Neural cell (in vitro differentiated cells): Measurements from ENCODE around the gene JMJD1C. TPM values are rescaled to one million over a fixed set of nuclear protein-coding genes. Genes with fewer than 3 reads are reported as not detected.

Source experiments
- H2AFZ ChIP-seq: fragments of 200-600, 300-800 bp; sonication (generic), shearing (Covaris generic); 2 replicates; pipeline ENCODE4 v1.6.0; 2014; ENCODE audit warnings: low read depth, mild to moderate bottlenecking, antibody characterized with exemption, low read length, moderate library complexity
- H3F3A ChIP-seq: fragments of 200-600 bp; shearing (Covaris generic); 2 replicates; pipeline ENCODE4 v1.6.1; 2016; ENCODE audit warnings: mild to moderate bottlenecking, moderate library complexity, mixed read lengths, antibody characterized with exemption, low read length; ENCODE audit not compliant: insufficient read depth, poor library complexity, severe bottlenecking
- H3K27ac ChIP-seq: fragments of 200-600, 300-800 bp; sonication (generic), shearing (Covaris generic); 2 replicates; pipeline ENCODE4 v1.5.1; 2014; ENCODE audit warnings: mild to moderate bottlenecking, low read length, moderate library complexity
- H3K27me3 ChIP-seq: fragments of 300-800, 200-600 bp; sonication (generic), shearing (Covaris generic); 2 replicates; pipeline ENCODE4 v1.6.0; 2014; ENCODE audit warnings: mild to moderate bottlenecking, low read depth, low read length, moderate library complexity; ENCODE audit not compliant: insufficient read depth
- H3K36me3 ChIP-seq: fragments of 300-800, 200-600 bp; sonication (generic), shearing (Covaris generic); 2 replicates; pipeline ENCODE4 v1.5.1; 2014; ENCODE audit warnings: mild to moderate bottlenecking, antibody characterized with exemption, low read length, moderate library complexity; ENCODE audit not compliant: insufficient read depth
- H3K4me2 ChIP-seq: fragments of 300-800, 200-600 bp; sonication (generic), shearing (Covaris generic); 2 replicates; pipeline ENCODE4 v1.6.0; 2014; ENCODE audit warnings: mild to moderate bottlenecking, low read length
- H3K4me3 ChIP-seq: fragments of 300-800, 200-600 bp; sonication (generic), shearing (Covaris generic); 2 replicates; pipeline ENCODE4 v1.5.1; 2014; ENCODE audit warnings: mild to moderate bottlenecking, low read length, moderate library complexity
- H3K79me2 ChIP-seq: fragments of 200-600 bp; shearing (Covaris generic); replicated peaks from 2 replicates; pipeline ENCODE4 v1.6.0; 2014; ENCODE audit warnings: mild to moderate bottlenecking, low read length, moderate library complexity; ENCODE audit not compliant: insufficient read depth
- H3K9ac ChIP-seq: fragments of 300-800, 200-600 bp; sonication (generic), shearing (Covaris generic); 2 replicates; pipeline ENCODE4 v1.6.1; 2016; ENCODE audit warnings: mild to moderate bottlenecking, low read length, mixed read lengths
- H3K9me2 ChIP-seq: fragments of 200-600 bp; shearing (Covaris generic); 2 replicates; pipeline ENCODE4 v1.6.1; 2016; ENCODE audit warnings: mild to moderate bottlenecking, low read length, mixed read lengths; ENCODE audit not compliant: insufficient read depth
- H3K9me3 ChIP-seq: fragments of 200-600, 300-800 bp; sonication (generic), shearing (Covaris generic); 2 replicates; pipeline ENCODE4 v1.6.1; 2016; ENCODE audit warnings: mild to moderate bottlenecking, mixed run types, low read length, moderate library complexity, mixed read lengths
- H4K20me1 ChIP-seq: fragments of 200-600 bp; shearing (Covaris generic); 2 replicates; pipeline ENCODE4 v1.6.1; 2016; ENCODE audit warnings: mild to moderate bottlenecking, mixed run types; ENCODE audit not compliant: insufficient read depth
- CTCF ChIP-seq: fragments of 450-650 bp; IDR thresholded peaks from 2 replicates; pipeline ENCODE4 v1.5.1; 2014; ENCODE audit warnings: antibody characterized with exemption, mild to moderate bottlenecking, moderate library complexity; ENCODE audit not compliant: poor library complexity, severe bottlenecking
- EP300 ChIP-seq: fragments of 450-650 bp; conservative IDR thresholded peaks from 2 replicates; pipeline ENCODE4 v1.6.1; 2014; ENCODE audit warnings: antibody characterized with exemption, mild to moderate bottlenecking, moderate library complexity; ENCODE audit not compliant: poor library complexity, severe bottlenecking
- EZH2 ChIP-seq: fragments of 200-600, 300-800 bp; shearing (Covaris generic), sonication (generic); IDR thresholded peaks from 2 replicates; pipeline ENCODE4 v1.6.1; 2014; ENCODE audit warnings: antibody characterized with exemption, low read length, borderline replicate concordance, mild to moderate bottlenecking; ENCODE audit not compliant: insufficient read depth, poor library complexity, severe bottlenecking
- MXI1 ChIP-seq: fragments of 450-650 bp; conservative IDR thresholded peaks from 2 replicates; pipeline ENCODE4 v1.6.1; 2014; ENCODE audit warnings: antibody characterized with exemption, mild to moderate bottlenecking; ENCODE audit not compliant: poor library complexity, severe bottlenecking
- POLR2AphosphoS5 ChIP-seq: IDR thresholded peaks from 2 replicates; pipeline ENCODE4 v1.6.1; 2012
- RAD21 ChIP-seq: fragments of 450-650 bp; conservative IDR thresholded peaks from 2 replicates; pipeline ENCODE4 v1.6.1; 2014; ENCODE audit warnings: antibody characterized with exemption, mild to moderate bottlenecking, moderate library complexity
- REST ChIP-seq: IDR thresholded peaks from 2 replicates; pipeline ENCODE4 v1.6.1; 2012; ENCODE audit warnings: borderline replicate concordance
- SMC3 ChIP-seq: fragments of 450-650 bp; conservative IDR thresholded peaks from 2 replicates; pipeline ENCODE4 v1.6.1; 2014; ENCODE audit warnings: antibody characterized with exemption, mild to moderate bottlenecking, moderate library complexity; ENCODE audit not compliant: poor library complexity
- TAF1 ChIP-seq: IDR thresholded peaks from 2 replicates; pipeline ENCODE4 v1.6.1; 2012; ENCODE audit warnings: low read depth
- polyA plus RNA-seq: library from polyadenylated mRNA; depleted of rRNA; stranded (reverse); fragments of >200 nt; gene quantifications from 2 replicates; pipeline ENCODE4 v1.2.3, GENCODE V29; 2014

Gene JMJD1C
- polyA plus RNA-seq, 1 donor from 2014 or later = 108 TPM

GRCh38 chr10:63391812-63392211 lies 74.0 kb downstream of the JMJD1C start:
- Histone ChIP-seq H3K4me3 (no peak overlapping the region), H3K9me3 (peaks cover 4% of the 10 kb centered on the region), H3K9ac (no peak overlapping the region), H3K4me2 (no peak overlapping the region), H3K79me2 (peaks cover 55% of the 10 kb centered on the region), H3K27ac (no peak overlapping the region), H3K27me3 (no peaks in the 10 kb centered on the region), H3F3A (no peaks in the 10 kb centered on the region), H3K36me3 (no peaks in the 10 kb centered on the region), H3K9me2 (no peaks in the 10 kb centered on the region), H2AFZ (no peak overlapping the region), H4K20me1 (no peaks in the 10 kb centered on the region)
- TF ChIP-seq RAD21 = no peak
- no peak for TF ChIP-seq TAF1
- TF ChIP-seq EZH2 = no peak
- no peak for TF ChIP-seq EP300
- no peak for TF ChIP-seq SMC3
- no peak for TF ChIP-seq MXI1
- no peak for TF ChIP-seq POLR2AphosphoS5
- no peak for TF ChIP-seq CTCF
- no peak for TF ChIP-seq REST

- Histone ChIP-seq H3K36me3 (no peaks in the 10 kb centered on the region), H3K4me3 (no peak overlapping the region), H2AFZ (no peak overlapping the region), H3K79me2 (peaks cover 68% of the 10 kb centered on the region), H3K27ac (no peak overlapping the region), H3K4me2 (no peak overlapping the region), H4K20me1 (no peaks in the 10 kb centered on the region), H3K9me2 (no peaks in the 10 kb centered on the region), H3K27me3 (no peaks in the 10 kb centered on the region), H3K9ac (no peak overlapping the region), H3K9me3 (peaks cover 4% of the 10 kb centered on the region), H3F3A (no peaks in the 10 kb centered on the region)
- TF ChIP-seq TAF1 = no peak
- no peak for TF ChIP-seq CTCF
- TF ChIP-seq POLR2AphosphoS5 = no peak
These were observed 75.3 kb downstream of the JMJD1C start for GRCh38 chr10:63390521-63390920.
